GM23248 (cell line): ENCODE data around the gene GHR.

Experiments used
- EZH2 ChIP-seq: fragments of 200-600 bp; sonication (generic); IDR thresholded peaks from 2 replicates; pipeline ENCODE4 v1.6.1; 2018; ENCODE audit warnings: antibody characterized with exemption, mild to moderate bottlenecking; ENCODE audit not compliant: insufficient read depth, poor library complexity, severe bottlenecking
- EZH2phosphoT487 ChIP-seq: fragments of 200-600 bp; sonication (generic); IDR thresholded peaks from 2 replicates; pipeline ENCODE4 v1.6.1; 2018; ENCODE audit warnings: antibody characterized with exemption, moderate library complexity, mild to moderate bottlenecking, low read depth; ENCODE audit not compliant: insufficient read depth

GRCh38 chr5:42655982-42656650 is 232.9 kb downstream of the GHR start:
- TF ChIP-seq EZH2 (no peak), EZH2phosphoT487 (no peak)
